Fibroblast of pulmonary artery (primary cell): ENCODE measurements around the gene SLC8B1.

Experiments
- DNase-seq: peaks from one replicate; pipeline ENCODE4 v3.0.0-alpha.2; 2010; ENCODE audit warnings: low read depth
- H3K4me3 ChIP-seq: replicated peaks from 2 replicates; pipeline ENCODE4 v1.5.1; 2011; ENCODE audit warnings: low read depth, mild to moderate bottlenecking, control low read depth, low read length, moderate library complexity
- CTCF ChIP-seq: IDR thresholded peaks from 2 replicates; pipeline ENCODE4 v1.5.1; 2011; ENCODE audit warnings: mild to moderate bottlenecking, control low read depth, low read length, inconsistent platforms; ENCODE audit errors: missing control alignments

The SLC8B1 gene

GRCh38 chr12:113267621-113268020, 67.3 kb downstream of the SLC8B1 start:
- no peak for TF ChIP-seq CTCF
- no peak overlapping the region for H3K4me3 ChIP-seq
- DNase-seq = no peak

- TF ChIP-seq CTCF = no peak
- no peak overlapping the region for H3K4me3 ChIP-seq
- no peak for DNase-seq
These were observed 68.6 kb downstream of the SLC8B1 start for GRCh38 chr12:113266106-113266895.

- H3K4me3 ChIP-seq = no peak overlapping the region
- no peak for TF ChIP-seq CTCF
- no peak for DNase-seq
These were observed 71.4 kb downstream of the SLC8B1 start for GRCh38 chr12:113263431-113263963.

- TF ChIP-seq CTCF = no peak
- DNase-seq = peak; percentile 65
These were observed 72.2 kb downstream of the SLC8B1 start for GRCh38 chr12:113262710-113263109.

GRCh38 chr12:113261847-113262470, 73.0 kb downstream of the SLC8B1 start:
- TF ChIP-seq CTCF = no peak
- H3K4me3 ChIP-seq = no peak overlapping the region
- peak; percentile 16 for DNase-seq

More at GRCh38 chr12:113262710-113263109, 72.2 kb downstream of the SLC8B1 start:
- H3K4me3 ChIP-seq = no peak overlapping the region

GRCh38 chr12:113260636-113261300, 74.1 kb downstream of the SLC8B1 start:
- no peak for DNase-seq
- no peak overlapping the region for H3K4me3 ChIP-seq
- TF ChIP-seq CTCF = no peak
